Stimulated activated CD8-positive, alpha-beta memory T cell treated with anti-CD3 and anti-CD28 coated beads, Interleukin-4, amount 100 ng/mL, for 24 hours (primary cell): ENCODE measurements around the gene FOXD1.
"Not testable (repeated sequence)": the region's sequence is repeated elsewhere in the genome, so short reads cannot be mapped to it uniquely, and the experiment has no call there.

Experiments used
- DNase-seq: peaks from one replicate; pipeline ENCODE4 v3.0.0-alpha.2; 2020; ENCODE audit warnings: low read depth

FOXD1 gene

DNA sequence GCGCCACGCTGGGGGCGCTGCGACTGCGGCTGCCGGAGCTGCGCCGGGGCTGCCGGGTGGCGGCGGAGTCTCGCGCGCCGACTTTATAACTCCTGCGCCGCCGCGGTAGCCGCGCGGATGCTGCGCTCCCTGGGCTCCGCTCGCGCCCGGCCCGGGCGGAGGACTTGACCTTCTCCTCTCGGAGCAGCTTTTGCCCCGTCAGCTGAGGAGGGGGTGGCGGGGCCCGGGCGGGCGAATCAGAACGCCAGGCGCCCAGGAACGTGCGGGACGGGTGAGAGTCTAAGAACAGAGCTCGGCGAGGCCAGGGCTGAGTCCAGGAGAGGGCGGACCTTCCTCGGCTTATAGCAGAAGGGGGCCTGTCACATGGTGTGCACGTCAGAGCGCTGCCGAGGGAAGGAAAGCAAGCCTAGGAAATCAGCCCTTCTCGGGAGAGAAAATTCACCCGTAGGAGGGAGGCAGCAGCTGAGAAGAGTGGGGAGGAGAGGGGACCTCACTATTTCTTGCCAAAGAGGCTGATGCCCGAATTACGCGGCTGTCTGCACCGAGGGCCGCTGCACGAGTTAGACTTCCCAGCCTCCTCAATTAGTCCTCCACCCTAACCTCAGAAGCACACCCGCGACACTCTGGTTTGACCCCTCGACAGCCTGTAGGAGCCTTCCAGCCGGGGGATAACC is at the start of gene FOXD1:
Gene FOXD1, minus strand, starts transcription at position 315 of the 674 bp plus-strand sequence. CDS start 415 bp downstream, outside the sequence.
- DNase-seq, result no peak

DNA sequence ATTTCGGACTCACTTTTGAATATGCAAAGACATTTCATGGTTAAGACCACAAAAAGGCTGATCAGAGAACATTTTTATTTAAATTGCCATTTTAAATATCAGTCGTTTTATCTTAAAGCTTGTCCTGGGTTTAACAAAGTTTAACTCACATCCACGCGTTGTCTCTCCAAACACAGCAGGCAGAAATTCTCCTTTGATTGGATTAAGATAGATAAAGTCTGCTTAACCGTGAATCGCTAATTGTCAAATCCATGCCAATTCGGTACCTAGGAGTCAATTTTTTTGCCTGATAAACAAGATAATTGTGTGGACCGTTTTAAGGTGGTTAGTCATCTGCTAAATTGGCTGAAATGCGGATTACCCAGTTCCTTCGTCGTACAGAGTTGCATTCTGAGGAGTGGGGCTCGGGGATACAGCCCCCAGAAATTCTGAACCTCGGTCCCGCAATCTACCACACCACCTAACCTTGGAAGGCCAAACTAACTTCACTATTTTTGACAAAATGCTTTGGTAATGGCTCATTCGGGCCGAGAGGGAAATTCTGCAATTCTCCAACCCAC is 49.0 kb upstream of the FOXD1 start:
- no peak for DNase-seq

DNA sequence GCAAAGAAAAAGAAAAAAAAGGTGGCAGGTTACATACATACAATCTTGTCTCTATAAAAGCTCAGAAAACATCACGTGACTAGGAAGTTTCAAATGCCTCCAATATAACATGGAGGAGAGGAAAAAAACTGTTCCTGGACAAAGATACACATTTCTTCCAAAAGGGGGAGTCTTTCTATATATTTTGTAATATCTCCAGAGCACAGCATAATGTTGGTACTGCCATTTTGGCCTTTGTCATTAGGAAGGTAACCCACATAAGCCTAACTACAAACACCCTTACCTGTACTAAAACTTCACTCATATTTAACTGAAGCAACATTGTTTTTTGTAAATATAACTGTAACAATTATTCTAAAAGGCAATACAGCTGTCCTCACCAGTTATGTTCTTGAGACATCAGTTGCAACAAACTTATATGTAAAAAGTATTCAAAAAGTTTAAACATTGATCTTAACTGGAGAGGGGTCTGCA is 48.4 kb upstream of the FOXD1 start:
- DNase-seq, result no peak

DNA sequence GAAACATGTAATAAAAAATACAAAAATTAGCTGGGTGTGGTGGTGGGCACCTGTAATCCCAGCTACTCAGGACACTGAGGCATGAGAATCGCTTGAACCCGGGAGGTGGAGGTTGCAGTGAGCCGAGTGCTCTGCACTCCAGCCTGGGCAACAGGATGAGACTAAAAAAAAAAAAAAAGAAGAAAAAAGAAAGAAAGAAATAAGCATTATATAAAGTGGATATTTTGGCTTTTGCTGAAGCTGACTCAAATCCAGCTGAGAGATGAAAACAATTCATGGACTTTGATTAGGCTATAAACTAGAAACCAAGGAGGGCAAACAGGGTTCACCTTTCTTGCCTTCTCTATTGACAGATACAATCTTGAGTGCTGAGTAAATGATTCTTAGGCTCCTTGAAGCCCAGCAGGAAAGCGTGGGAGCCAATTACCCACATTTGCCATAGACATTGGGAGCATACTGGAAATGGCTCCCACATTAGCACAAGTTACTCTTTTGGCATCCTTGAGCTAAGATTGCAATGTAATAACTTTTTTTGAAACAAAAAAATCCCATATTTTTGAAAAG is 47.3 kb upstream of the FOXD1 start:
- no peak for DNase-seq

DNA sequence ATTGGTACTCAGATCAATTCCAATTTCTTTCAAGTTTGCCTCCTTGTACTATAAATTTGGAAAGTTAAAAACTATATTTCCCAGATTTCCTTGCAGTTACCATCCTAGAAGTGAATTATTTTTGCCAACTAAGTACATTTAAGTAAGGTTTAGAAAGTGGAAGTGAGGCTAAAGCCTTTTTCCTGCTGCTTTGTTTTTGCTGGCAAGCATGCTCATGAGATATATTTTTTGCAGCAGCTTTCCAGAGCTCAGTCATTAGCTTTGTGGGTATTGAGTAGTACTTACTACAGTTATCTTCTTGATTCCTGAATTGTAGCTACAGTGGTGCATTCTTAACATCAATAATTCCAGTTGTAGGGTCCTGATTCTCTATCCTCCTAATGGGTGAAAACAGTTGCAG is 46.1 kb upstream of the FOXD1 start:
- DNase-seq, result no peak

DNA sequence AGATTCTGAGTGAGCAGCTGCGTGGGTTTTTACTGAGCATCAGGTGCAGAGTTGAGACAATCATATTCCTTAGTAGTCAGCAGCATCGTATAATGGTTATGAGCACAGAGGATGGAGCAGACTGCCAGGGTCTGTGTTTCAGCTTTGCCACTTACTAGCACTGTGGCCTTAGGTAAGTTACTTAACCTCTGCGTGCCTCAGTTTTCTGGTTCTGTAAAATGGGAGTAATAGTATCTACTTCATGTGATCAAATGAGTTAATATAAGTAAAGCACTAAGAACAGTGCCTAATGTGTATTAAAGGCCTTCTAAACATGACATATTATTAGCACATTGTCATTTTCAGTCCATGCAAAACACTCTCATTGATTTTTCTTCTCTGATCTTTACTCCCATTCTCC is 44.8 kb upstream of the FOXD1 start:
- DNase-seq, result no peak

DNA sequence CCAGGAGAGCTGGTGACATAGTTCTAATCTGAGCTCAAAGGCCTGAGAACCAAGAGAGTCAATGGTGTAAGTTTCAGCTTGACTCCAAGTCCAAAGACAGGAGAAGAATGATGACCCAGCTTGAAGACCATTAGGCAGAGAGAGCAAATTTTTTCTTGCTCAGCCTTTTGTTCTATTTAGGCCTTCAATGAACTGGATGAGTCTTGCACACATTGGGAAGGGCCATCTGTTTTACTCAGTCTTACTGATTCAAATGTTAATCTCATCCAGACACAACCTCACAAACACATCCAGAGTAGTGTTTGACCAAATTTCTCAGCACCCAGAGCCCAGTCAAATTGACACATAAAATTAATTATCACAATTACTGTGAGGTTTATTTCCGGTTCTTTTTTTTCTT is 42.6 kb upstream of the FOXD1 start:
- DNase-seq, result no peak

DNA sequence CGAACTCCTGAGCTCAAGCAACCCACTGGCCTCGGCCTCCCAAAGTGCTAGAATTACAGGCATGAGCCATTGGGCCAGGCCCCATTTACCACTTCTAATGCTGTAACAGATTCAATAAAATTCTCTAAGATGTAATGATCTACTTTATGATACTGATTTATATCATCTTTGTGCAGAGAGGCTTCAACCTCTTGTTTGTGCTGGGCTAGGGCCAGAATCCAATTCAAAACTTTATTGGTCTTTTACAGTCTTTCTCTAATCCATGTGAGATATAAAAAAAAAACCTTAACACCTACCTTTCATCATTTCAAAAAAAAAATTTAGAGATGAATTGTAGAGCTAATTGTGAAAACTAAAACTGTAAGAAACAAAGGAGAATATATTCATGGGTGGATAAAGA is 41.5 kb upstream of the FOXD1 start:
- no peak for DNase-seq

DNA sequence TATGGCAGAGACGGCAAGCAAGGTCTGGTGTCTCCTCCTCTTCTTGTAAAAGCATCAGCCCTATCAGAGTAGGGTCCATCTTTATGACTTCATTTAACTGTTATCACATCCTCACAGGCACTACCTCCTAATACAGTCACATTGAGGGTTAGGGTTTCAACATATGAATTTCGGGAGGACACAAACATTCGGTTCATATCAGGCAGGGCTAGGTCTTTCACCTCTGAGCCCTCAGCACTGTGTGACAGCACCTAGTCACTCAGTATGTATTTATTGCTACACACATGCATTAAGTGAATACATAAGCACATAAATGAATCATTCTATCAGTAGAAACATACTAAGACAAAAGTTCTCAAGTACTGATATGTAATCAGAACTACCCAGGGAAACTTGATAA is 40.2 kb upstream of the FOXD1 start:
- no peak for DNase-seq

DNA sequence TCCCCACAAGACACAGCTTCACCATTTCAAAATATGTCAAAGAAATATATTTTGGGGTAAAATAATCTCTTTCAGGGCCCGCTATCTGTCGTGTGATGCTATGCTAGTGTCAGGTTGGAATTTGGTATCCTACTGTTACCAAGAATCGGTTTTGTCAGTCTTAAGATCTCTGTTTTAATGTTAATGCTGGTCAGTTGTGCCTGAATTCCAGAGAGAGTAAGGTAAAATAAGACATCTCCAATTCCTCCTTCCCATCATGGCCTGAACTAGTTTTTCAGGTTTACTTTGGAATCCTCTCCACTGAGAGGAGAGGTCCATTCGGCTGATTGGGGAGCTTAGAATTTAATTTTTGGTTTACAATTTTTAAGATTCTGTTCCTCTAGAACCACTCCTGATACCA is 39.2 kb upstream of the FOXD1 start:
- no peak for DNase-seq

DNA sequence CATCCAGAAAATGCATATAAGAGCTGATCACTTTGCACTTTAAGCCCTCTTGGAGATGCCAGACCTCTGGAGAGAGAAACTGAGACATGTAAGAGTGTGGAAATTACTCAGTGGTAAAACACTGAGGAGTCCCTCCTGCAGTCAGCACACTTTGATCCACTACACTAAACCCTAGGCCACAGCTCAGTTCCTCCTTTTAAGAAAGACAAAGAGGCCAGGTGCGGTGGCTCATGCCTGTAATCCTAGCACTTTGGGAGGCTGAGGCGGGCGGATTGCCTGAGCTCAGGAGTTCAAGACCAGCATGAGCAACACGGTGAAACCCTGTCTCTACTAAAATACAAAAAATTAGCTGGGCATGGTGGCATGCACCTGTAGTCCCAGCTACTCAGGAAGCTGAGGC is 38.7 kb upstream of the FOXD1 start:
- DNase-seq, result not testable (repeated sequence)

DNA sequence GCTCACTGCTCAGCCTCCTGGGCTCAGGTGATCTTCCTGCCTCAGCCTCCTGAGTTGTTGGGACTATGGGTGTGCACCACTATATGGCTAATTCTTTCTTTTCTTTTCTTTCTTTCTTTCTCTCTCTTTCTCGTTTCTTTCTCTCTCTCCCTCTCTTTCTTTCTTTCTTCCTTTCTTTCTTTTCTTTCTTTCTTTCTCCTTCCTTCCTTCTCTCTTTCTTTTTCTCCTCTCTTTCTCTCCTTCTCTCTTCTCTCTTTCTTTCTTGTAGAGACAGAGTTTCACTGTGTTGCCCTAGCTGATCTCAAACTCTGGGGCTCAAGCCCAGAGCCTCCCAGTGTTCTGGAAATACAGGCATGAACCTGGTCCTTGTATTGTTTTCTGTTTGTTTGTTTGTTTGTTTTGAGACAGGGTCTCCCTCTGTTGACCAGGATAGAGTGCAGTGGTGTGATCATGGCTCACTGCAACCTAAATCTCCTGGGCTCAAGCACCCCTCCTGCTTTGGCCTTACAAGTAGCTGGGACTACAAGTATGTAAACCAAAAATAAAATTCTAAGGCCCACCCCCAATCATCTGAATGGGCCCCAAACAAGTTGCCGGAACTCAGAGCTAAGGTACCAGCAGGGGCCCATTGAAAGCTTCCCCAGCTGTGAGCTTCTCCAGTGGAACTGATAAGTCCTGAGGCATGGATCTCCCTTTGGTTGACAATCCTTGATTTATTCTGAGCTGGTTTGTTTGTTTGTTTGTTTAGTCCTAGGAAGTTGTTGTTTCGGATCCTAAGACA is 37.7 kb upstream of the FOXD1 start:
- no peak for DNase-seq

DNA sequence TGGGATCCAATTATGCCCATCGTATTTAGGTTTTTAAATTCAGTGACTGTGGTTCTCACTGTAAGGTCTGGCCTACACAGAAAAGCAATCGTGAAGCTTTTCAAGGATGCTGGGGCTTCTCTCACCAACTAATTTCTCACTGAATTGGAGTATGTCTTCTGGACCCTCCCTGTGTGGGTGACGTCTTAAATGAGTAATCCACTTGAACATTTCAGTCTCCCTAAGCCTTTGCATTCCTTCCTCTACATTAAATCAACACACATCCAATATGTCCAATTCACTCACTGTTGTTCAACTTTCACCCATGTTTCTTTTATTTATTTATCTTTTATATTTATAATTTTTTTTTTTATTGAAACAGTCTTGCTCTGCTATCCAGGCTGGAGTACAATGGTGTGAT is 37.1 kb upstream of the FOXD1 start:
- DNase-seq, result no peak

DNA sequence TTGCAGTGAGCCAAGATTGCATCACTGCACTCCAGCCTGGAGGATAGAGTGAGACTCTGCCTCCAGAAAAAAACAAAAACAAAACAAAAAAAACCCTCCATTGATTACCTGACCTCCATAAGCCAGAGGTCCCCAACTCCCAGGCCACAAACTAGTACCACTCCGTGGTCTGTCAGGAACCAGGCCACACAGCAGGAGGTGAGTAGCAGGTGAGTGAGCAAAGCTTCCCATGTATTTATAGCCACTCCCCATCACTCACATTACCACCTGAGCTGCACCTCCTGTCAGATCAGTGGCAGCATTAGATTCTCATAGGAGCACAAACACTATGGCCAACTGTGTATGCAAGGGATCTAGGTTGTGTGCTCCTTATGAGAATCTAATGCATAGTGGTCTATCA is 35.9 kb upstream of the FOXD1 start:
- no peak for DNase-seq

DNA sequence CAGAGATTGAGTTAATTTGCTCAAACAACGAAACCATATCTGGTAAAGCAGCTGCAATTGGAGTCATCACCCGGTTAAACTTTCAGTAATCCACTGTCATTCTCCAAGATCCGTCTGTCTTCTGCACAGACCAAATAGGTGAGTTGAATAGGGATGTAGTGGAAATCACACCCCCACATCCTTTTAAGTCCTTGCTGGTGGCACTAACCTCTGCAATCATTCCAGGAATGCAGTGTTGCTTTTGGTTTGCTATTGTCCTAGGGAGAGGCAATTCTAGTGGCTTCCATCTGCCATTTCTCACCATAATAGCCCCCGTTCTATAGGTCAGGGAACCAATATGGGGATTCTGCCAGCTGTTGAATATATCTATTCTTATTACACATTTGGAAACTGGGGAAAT is 35.1 kb upstream of the FOXD1 start:
- no peak for DNase-seq

DNA sequence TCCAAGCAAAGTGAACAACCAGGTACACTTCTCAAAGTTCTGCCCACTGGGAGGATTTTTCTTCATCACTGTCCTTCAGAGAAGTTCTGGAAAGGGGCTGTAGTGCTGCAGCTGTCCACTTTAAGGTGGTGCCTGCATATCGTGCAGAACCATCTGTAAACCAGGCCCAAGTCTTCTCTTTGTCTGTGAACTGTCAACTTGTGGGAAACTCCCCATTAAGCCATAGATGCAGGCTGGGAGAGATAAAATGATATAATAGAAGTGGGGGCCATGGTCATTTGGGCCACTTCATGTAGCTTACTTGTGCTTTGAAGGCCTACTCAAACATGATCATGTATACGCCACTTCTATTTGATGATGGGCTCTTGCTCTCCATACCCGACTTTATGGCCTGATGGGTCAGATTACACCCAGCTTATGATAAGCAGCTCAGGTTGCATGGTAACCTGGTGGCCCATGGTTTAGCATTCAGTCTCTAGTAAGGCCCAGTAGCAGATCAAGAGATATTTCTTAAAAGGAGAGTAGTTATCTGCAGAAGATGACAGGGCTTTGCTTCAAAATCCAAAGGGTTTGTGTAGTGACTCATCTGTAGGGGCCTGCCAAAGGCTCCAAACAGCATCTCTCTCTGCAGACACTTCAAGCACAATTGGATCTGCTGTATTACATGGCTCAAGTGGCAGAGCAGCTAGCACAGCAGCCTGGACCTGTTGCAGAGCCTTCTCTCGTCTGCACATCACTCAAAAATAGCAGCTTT is 34.0 kb upstream of the FOXD1 start:
- no peak for DNase-seq

DNA sequence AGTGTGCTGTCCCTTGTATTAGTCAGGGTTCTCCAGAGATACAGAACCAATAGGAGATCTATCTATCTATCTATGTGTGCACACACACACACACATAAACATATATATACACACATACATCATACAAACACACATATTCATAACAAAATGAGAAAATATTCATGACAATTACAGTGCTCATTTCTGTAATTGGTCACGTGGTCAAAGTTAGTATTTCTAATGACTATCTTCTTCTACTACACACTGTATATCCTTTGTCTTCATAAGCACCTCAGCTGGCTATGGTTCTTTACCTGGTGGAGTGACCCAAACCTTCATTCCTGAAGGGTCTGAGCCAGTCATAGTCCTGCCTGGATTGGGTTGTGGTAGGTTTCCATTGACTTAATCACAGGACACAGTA is 31.9 kb upstream of the FOXD1 start:
- DNase-seq, result no peak

DNA sequence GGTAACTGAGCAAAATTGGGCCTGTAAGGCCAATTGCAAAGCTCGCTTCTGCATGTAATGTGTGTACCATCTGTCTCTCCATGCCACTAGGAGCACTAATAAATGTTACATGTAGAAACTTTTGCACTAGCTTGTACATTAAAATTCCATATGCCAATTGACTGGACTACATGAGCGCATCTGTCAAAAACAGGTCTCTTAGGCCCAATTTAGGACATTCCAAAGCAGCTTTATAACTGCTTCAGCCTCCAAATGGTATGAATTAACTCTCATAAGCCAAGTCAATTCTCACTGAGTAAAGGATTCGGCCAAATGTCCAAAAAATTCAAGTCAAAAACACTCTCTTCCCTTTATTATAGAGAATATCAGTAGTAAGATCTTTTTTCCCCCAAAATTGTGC is 23.5 kb upstream of the FOXD1 start:
- no peak for DNase-seq

DNA sequence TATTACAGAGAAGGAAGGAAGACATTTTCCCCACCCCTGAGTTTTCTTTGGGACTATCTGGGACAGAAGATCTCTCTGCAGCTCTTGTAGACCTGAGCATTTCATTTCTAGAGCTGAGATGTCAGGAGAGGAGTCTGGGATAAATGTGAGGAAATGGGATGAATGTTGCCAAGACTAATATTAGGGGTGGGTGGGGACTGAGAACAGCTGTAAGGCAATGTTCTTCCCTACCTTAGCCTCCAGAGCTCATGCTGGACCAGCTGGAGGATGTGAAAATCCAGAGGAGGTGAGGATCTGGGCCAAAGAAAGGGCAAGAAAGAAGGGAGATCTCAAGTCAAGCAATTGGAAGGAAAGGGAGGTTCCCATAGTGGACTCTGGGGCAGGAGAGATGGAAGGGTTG is 23.1 kb upstream of the FOXD1 start:
- DNase-seq, result no peak

DNA sequence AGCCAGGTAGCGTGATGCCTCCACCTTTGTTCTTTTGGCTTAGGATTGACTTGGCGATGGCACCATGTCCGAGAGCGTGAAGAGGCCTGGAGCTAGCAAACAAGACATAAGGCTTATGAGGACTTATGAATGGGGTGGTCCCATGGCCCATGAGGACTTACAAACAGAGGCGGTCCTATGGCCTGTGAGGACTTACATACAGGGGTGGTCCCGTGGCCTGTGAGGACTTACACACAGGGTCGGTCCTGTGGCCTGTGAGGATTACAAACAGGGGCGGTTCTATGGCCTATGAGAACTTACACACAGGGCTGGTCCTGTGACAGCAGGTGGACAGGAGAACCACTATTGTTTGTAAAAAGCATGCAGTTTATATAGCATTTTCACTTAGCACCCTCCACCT is 21.3 kb upstream of the FOXD1 start:
- DNase-seq, result no peak

DNA sequence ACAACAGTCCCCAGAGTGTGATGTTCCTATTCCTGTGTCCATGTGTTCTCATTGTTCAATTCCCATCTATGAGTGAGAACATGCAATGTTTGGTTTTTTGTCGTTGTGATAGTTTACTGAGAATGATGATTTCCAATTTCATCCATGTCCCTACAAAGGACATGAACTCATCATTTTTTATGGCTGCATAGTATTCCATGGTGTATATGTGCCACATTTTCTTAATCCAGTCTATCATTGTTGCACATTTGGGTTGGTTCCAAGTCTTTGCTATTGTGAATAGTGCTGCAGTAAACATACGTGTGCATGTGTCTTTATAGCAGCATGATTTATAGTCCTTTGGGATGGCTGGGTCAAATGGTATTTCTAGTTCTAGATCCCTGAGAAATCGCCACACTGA is 20.1 kb upstream of the FOXD1 start:
- not testable (repeated sequence) for DNase-seq

DNA sequence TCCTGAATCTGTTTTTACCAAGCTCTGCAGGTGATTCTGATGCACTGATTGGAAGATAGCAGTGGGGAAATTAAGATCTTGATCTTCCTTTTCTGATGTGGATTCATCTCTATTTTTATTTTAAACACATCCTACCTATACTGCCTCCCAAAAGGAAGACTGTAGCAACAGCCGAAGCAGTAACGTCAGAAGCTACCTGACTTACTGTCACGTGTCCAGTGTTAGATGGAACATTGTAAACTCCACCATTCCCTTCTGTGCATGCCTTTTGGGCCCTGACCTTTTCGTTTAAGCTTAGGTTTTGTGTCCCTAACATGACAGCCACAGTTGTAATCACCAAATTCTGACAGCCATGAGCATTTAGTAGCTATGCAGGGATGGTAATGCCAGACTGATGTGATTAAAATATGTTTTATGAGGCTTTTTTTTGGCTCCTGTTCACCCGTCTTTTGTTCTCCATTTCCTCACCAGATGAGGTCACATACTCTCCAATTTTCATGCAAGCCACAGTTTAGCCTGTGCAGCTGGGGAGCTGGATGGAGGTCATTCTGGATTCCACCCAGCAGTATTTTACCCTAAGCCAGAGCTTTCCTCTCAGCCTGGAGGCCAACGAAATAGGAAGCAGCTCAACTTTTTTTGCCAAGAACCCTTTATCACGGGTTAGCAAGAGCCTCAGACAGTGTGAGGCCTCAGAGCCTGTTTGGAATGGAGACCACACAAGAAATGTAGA is 15.6 kb upstream of the FOXD1 start:
- no peak for DNase-seq
